GM12873 (cell line): ENCODE data around the gene ACSS1.

Source experiments
- CTCF ChIP-seq: IDR thresholded peaks from 2 replicates; pipeline ENCODE4 v1.5.1; 2012; ENCODE audit warnings: low read depth, mild to moderate bottlenecking, moderate library complexity, low read length, control low read depth; ENCODE audit not compliant: insufficient read depth; ENCODE audit errors: missing control alignments

The ACSS1 gene

GRCh38 chr20:25056690-25057233 lies 1.2 kb downstream of the ACSS1 start:
- TF ChIP-seq CTCF: no peak

GRCh38 chr20:25055711-25056495 lies 2.0 kb downstream of the ACSS1 start:
- TF ChIP-seq CTCF: no peak

- TF ChIP-seq CTCF: no peak
Measured at GRCh38 chr20:25054995-25055629, 2.8 kb downstream of the ACSS1 start.

GRCh38 chr20:25054096-25054820 lies 3.7 kb downstream of the ACSS1 start:
- no peak for TF ChIP-seq CTCF

- no peak for TF ChIP-seq CTCF
Measured at GRCh38 chr20:25053255-25054031, 4.5 kb downstream of the ACSS1 start.

- TF ChIP-seq CTCF: no peak
Measured at GRCh38 chr20:25052255-25053194, 5.4 kb downstream of the ACSS1 start.
